A673 (cell line): ENCODE measurements around the gene GCNT4.

Source experiments
- CTCF ChIP-seq: fragments of 300-800, 200-600 bp; sonication (generic); conservative IDR thresholded peaks from 2 replicates; pipeline ENCODE4 v1.5.1; 2017; ENCODE audit warnings: low read depth, mild to moderate bottlenecking, antibody characterized with exemption, low read length, moderate library complexity, mixed read lengths
- EZH2 ChIP-seq: fragments of 200-600 bp; sonication (generic); IDR thresholded peaks from 2 replicates; pipeline ENCODE4 v1.6.1; 2017; ENCODE audit warnings: borderline replicate concordance, low read depth, mild to moderate bottlenecking, mixed read lengths, antibody characterized with exemption, low read length; ENCODE audit not compliant: poor library complexity, severe bottlenecking

GRCh38 chr5:75048457-75048953, 3.9 kb downstream of the GCNT4 start:
- TF ChIP-seq CTCF: no peak
- TF ChIP-seq EZH2: no peak
